ENCODE data around the gene IRAK1.
A peak's percentile ranks its signal among the peaks of the same experiment; 100 is the strongest.

IRAK1 gene

DNA sequence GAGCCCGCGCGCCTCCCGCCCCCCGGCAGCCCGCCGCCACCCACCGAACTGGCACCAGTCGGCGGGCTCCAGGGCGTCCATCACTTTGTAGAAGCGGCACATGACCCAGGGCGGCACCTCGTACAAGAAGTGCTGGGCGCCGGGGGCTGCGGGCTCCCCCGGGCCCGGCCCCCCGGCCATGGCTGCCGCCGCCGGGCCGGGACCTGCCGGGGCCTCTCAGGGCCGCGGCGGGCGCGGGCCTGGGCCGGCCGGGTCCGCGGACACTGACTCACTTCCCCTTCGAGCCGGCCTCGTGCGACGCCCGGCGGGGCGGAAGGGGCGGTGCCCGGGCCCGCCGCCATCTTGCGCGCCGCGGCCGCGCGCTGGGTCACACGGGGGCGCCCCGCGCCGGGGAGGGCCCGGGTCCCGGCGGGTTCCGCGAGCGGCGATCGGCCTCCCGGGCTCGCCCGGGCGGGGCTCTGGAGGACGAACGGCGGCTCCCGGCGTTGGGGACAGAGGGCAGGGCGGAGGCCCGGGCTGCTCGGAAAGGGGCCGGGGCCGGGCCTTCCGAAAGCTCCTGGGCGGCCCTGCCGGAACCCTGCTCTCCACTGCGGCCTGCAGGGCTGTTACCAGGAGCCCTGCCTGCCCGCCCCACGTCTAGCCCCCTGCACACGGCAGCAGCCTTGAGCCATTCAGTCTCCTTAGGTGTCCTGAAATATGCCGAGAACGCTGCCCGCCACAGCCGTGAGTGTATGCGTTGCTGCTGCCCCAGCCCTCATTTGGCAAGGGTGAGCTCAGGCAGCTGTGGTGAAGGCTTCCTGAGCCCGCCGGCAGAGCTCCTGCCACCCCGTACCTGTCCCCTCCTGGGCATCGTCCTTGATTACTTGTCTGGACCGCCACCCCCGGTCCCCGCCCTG, at the start of gene IRAK1:
TSS of gene IRAK1 (minus strand) at position 270 of the 896 bp plus-strand sequence. CDS start at position 180, 90 bp downstream.
- peak in 1 of 4 experiments; percentile 37 for DNase-seq

DNA sequence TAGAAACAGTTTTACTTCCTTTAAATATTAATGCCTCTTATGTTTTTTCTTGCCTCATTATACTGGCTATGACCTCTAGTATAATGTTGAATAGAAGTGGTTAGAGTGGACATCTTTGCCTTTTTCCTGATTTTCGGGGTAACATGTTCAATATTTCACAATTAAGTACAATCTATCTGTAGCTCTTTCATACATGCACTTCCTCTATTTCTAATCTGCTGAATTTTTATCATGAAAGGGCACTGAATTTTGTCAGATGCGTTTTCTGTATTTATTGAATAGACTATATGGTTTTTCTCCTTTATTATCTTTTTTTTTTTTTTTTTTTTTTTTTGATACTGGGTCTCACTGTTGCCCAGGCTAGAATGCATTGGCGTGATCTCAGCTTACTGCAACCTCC, 48.9 kb upstream of the IRAK1 start:
- DNase-seq = no peak

DNA sequence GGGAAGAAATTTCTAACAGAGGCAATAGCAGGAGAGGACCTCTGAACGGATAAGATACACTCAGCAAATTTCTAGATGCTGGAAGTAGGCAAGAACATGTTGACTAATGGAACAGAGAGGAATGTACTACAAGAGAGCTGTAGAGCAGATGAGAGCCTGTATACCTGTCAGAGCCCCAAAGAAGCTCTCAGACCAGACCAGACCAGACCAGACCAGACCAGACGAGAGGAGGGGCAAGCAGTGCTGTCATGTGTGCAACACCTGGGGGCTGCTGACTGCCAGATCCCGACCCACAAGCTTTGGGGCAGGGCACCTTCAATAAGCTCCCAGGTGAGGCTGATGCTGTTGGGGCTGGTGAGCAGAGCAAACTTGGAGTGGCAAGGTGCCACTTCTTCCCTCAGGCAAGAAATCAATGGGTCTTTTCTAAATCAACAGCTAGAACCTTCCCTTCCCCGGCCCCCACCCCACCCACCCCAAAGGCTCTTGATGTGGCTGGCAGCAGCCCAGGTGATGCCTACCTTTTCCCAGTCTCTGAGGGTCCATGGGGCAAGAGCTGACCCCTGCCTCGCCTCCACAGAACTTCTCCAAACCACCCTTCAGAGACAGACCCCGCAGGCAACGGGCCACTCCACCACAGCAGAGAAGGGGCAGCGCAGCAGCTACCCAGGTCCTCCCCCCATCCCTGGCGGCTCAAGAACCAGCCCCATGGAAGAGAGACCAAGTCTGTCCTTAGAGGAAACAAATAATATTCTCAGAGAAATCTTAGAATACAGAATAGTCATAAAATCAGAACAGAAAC, 45.1 kb upstream of the IRAK1 start:
- DNase-seq = no peak

DNA sequence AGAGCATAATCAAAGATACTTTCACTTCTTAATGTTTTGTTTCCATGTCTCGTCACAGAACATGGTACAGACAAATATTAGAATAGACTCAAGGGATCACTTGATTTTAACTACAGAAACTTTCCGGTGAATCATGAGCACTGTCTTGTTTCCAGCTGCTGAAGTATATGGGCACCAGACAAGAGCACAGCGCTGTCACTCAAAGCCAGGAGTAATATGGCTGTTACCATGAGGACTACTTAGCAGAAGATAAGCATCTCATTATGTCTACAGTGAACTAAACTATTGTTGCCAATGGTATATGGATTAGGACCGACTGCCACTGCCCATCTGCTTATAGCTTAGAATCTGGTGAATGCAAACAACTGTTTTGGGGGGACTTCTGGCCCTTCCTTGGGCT, 43.5 kb upstream of the IRAK1 start:
- no peak for DNase-seq

DNA sequence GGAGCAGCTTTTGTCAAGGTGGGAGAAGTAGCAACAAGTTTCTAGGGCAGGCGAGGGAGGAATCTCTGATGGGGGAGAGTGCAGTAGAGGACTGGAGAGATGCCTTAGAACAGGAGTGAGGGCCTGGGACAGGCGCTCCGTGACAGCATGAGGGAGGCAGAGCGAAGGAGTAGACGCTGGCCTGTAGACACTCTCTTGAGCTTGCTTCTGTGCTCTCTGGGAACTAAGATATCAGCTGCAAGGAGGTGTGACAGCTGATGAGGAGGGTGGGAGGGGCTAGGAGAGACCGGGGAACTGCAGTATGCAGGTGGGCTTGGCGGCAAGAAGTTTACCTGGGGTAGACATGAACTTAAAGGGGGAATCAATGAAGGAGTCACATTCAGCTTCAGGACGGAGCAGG, 42.1 kb upstream of the IRAK1 start:
- no peak for DNase-seq

DNA sequence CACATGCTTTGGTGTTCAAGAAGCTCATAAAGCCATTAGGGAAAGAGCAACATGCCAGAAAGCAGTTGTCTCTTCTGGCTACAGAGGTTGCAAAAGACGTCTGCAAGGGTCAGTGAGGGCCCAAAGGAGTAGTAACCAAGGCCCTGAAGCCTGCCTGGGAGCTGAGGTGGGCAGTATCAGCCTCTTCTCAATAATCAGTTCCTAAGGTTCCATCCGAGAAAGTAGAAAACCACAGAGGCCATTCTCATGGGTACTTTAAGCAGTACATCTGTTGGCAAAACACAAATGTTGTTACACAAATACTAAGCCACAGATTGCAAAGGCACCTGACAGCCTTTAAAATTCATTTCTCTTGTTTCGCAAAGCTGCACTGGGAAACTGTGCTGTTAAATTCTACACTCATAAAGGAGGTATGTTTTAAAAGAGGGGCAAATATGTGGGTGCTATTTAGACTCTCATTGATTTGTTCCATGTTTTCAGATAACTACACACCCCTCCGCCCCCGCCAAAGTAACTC, 40.1 kb upstream of the IRAK1 start:
- DNase-seq = no peak

DNA sequence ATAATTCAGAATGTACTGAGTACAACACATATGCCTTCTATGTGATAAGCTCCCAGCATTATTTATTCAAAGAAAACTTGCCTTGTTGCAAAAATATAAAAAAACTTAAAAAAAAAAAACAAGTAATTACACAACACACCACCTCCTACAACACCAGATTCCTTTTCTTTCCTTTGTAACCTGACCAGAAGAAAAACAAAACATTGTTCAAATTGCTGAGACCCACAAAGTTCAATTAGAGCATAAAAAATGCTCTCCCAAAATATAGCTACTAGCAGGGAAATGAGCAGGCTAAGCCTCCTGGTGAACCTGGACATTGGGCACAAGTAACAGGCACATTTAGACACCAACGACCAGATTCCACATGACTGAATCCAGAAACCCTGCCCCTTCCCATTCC, 39.5 kb upstream of the IRAK1 start:
- DNase-seq = no peak

DNA sequence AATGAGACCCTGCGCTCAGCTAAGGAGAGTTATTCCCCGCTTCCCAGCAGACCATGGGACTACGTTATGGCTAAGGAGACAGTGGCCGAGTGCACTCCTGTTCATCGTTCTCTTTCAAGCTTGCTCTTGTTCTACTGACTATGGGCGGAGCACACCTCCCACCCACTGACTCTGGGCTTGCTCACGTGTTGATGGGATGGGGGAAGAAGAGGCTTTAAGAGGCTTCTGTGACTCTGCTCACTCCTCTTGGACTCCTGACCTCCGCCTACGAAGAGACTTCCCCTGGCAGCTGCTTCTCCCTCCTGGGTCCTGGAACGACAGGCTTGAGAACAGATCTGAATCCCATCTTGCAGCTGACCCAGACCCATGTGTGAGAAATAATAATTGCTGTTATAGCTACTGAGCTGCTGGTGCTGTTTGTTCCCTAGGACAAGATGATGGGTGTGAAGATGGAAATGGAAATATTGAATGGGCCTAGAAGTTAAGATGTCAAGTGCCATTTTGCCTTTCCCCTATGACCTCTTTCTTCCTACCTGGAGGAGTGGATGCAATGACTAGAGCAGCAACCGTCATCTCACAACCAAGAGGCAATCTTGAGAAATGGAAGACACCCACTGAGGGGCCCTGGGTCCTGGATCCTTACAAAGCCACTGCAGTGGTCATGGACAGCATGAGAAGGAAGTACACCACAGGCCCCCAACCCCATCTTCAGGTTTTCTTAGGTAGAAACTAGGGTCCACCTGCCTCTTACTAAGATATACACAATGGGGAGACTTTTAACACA, 38.7 kb upstream of the IRAK1 start:
- no peak for DNase-seq

DNA sequence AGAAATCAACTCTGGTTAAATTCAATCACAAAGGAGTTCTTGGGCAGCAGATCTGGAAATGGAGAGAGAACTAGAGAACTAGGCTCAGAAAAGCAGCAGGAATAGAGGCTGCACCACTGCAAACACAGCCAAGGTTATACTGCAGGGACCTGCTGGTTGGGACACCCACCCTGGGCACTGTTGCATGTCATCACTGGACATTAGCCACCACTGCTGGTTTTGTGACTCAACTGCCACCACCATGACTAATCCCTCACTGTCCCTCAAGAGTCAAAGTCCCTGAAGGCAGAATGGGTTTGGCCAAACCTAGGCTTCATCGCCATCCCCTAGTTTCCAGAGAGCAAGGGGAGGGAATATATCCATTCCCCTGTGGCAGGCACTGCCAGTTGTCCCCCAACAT, 38.1 kb upstream of the IRAK1 start:
- DNase-seq = no peak

DNA sequence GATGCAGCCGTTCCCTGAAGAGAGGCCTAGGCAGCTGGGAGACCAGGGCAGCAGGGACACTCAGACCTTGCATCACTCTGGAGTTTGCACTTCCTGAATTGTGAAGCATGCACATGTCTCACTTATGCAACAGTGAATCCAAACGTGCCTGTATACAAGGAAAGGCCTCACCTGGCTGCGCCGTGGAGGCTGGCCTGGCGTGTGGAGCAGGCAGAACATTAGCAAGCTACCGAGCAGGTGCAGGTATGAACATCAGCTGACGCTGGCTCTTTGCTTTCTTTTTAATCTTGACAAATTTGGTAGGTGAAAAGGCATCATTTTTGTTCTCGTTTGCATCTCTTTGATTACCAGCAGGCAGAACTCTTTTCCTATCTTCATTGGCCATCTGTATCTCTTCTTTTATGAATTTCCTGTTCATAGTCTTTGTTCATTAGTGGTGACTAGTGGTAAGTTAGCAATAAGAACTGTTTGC, 37.1 kb upstream of the IRAK1 start:
- DNase-seq = no peak

DNA sequence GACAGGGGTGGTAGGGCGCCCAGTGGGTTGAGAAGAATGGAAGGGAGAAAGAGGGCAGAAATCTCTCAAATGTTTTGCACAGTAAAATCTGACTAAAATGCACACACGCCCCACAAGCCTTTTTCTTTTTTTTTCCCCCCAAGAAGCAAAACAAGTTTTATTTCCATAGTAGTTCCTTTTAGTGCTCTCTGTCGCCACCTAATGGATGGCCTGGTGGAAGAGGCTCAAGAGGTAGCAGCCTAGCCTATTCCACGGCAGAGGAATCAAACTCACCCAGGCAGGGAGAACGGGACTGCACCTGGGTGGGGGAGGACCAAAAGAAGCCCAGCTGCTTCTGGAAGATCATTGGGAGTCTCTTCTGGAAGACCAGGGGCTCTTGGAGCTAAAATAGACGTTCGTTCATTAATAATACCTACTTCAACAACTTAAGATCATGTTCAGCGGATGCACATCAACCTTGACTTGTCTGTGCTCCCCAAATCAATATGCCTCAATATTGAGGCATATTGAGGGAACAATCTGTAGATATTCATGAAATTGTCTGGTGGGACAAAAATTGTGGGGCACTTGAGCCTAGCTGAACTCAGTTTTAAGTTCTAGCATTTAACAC, 31.6 kb upstream of the IRAK1 start:
- peak; percentile 5 to 58 (median 43) for DNase-seq

DNA sequence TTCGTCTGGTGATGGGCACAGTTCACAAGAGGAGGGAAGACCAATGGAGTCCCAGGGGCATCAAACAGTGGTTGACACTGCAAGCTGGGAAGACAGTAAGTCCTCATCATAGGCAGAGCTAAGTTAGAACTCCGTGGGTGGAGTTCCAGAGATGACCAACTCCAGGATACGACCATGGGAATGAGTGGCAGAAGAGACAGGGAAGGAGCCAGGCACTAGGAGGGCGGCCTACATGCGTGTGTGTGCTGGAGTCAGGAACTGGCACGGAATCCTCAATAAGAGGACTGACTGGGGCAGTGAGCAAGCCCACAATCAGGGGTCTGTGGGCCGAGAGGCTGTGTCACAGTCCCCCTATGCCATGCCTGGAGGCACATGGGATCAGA, 30.4 kb upstream of the IRAK1 start:
- DNase-seq = no peak

DNA sequence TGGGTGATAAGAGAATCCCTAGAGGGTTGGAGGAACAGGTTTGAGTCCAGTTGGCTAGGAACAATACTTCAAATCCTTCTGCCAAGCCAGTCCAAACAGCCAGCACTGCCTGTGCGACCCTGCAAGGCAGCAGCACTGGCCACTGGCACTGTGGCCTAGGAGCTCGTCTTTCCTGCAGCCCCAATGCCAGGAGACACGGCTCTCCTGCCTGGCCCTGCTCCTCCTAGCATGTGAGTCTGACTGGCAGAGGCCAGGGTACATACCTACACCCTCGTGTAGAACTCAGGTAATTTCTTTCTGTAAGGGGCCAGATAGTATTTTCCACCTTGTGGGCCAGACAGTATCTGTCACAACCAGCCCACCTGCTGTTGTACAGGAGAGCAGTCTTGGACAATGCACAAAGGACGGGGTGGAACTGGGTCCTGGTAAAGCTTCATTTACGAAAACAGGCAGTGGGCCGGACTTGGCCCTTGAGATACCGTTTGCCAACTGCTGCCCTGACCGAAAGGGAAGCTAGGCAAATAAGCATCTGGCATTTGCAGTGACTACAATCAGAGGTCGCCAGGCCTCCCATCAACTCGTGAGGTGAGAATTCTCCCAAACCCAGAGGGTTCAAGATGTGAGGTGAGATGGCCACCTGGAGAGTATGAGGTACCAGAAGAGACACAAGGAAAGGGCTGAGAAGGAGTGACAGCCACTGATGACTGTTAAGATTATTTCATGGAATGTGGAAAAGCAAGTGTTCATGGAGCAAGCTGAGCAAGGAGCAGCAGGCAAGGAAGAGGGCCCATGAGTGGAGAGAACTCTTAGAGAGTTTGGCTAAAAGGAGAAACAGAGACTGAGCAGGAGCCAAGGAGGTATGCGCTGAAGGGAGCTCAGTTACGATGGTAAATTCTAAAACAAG, 29.8 kb upstream of the IRAK1 start:
- DNase-seq = no peak

DNA sequence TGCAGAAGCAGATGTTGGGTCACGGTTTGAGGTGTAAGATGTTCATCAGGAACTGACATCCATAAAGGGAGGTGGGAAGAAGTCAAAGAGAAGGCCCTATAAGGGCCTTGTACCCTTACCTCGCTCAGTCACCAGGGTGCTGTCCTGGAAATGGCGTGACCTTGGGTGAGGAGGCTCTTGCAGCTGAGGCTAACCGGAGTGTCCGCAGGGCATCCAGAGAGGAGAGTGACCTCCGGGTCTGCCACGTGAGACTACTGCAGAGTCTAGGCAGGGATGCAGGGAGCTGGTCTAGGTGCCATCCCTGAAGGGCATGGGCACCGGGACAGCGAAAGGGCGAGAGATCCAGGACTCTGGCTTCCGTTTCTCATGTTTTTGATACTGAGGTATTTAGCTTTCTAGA, 28.7 kb upstream of the IRAK1 start:
- DNase-seq = no peak

DNA sequence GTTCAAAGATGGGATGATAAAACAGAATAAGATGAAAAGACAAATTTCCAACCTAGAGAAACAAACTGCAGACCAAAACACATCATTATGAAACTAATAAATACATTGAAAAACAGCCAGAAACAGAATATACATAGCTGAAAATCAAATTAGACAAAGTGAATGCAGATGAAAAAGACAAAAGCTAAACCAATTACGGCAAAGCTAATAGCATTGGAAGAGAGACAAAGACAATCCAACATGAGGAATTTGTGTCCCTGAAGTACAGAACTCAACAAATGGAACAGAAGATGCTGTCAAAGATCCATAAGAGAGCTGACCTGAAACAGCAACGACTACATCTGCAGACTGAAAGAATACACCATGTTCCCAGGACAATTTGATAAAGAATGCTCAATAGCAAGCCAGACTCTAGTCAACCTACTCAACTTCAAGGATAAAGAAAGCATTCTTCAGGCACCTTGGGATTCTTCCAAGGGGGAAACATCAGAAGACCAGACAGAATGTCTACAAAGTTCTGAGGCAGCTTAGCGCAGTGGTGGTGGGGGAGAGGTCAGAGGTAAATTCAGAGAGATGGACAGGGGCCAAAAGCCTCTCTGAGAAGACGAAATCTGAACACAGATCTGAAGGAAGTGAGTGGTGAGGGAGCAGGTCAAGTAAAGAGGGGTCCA, 27.4 kb upstream of the IRAK1 start:
- DNase-seq = no peak

DNA sequence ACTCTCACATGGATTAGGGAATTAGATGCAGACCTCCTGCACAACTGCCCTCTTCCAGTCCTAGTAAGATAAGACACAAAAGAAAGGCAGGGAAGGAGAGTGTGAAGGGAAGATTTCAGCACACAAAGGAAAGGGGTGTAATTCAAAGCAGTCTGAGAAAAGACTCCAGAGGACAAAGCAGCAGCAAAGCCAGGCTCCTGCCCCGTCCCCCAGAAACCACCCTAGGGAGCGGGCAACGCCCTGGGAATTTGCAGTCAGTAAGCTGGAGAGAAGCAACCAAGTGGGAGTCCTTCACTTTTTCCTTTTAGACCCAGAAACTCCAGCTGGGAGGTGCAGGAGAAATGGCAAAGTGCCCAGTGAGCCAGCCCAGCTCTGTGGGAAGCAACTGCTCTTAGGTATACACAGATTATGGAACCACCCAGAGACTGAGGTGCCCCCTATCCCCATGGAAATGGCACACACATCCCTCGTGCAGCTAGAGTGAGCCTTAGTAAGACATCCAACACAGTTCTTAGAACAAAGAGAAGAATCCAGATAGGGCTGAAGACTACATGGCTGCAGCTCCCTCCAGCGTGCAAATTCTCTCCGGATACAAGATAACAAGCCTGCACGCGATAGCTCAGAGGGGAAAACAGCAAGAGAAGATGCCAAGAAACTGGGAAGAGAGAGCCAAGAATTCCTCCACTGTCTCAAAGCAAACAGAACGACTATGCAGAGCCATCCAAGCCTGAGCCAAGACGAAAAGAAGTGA, 26.5 kb upstream of the IRAK1 start:
- no peak for DNase-seq

DNA sequence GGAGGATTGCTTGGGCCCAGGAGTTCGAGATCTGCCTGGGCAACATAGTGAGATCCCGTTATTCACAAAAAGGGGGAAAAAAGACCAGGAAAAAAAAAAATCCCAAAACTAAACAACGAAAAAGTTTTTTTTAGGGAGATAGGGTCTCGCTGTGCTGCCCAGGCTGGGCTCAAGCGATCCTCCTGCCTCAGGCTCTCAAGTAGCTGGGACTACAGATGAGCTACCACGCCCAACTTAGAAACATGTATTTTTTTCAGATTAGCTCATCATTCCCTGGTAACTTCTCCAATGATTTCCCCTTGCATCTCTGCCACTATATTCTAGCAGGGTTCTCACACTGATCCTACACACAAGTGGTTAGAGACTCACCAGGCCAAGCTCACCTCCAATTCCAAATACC, 24.4 kb upstream of the IRAK1 start:
- no peak for DNase-seq

DNA sequence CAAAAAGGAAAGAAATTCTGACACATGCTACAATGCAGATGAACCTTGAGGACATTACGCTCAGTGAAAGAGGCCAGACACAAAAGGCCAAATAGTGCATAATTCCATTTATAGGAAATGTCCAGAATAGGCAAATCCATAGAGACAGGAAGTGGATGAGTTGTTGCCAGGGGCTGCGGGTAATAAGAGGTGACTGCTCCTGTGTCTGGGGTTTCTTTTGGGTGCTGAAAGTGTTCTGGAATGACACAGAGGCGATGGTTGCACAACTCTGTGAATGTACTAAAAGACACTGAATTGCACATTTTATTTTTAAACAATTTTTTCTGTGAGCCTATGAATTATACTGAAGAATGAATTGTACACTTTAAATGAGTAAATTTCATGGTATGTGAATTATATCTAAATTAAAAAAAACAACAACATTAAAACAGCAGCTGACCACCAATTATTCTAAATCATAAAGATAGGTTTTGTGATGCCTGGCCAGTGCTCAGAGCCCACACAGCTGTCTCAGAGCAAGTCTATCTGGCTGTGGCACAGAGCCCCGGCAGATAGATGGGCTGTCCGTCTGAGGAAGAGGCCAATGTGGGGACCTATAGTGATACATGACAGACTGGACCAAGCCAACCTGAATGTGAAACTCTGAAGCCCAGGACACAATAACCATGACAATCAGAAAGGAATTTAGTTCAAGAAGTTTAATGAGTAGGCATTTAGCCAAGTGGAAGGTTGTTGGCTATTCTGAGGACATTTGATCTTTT, 23.5 kb upstream of the IRAK1 start:
- DNase-seq = no peak

DNA sequence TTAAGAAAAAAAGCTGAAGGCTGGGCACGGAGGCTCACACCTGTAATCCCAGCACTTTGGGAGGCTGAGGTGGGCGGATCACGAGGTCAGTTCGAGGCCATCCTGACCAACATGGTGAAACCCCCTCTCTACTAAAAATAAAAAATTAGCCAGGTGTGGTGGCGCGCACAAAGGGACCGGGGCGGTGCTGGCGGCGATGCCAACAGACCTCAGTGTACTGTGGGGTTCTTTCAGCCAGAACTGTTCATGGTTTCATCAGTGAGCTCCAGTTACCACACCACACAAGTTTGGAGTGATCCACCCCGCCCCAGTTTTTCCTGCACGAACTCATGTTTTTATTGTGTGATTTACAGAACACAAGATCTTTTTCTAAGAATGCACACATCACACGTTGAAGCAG, 21.2 kb upstream of the IRAK1 start:
- DNase-seq = no peak
